Measurements from ENCODE around the gene PDE11A. TPM values are rescaled to one million over a fixed set of nuclear protein-coding genes. Genes with fewer than 3 reads are reported as not detected.

The PDE11A gene
- total RNA-seq, 4 donors from 2014 or later, result 0.12 TPM; not detected in 3

DNA sequence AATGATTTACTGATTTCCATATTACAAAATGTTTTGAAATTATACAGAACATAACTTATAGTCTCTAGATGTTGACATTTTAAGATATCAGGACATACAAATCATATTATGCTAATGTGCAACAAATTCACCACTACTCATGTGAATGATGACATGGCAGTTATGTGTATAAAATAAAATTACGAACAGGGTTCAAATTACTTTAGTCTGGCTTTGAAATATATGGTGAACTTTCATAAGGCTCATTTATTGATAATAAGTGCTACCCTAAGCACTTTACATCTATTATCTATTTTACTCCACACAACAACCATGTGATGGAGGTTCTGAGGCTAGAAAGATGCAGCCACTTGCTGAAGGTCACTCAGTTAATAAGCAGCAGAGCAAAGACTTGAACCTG, 62.8 kb downstream of the PDE11A start:
- Histone ChIP-seq H3K27ac (no peak overlapping the region), H3K4me1 (no peaks in the 10 kb centered on the region), H3K9me3 (no peaks in the 10 kb centered on the region), H3K4me3 (no peak overlapping the region), H3K36me3 (no peaks in the 10 kb centered on the region), H3K27me3 (no peaks in the 10 kb centered on the region)
- 75 to 83% methylated on average over 1 of the region's 1 CpG for WGBS, 2 donors
- intact Hi-C loops (cut with DNase I), result no loop called here
- TF ChIP-seq POLR2A (IDR thresholded peaks at IDR 0.05), result no peak
- TF ChIP-seq, protein P1, sequence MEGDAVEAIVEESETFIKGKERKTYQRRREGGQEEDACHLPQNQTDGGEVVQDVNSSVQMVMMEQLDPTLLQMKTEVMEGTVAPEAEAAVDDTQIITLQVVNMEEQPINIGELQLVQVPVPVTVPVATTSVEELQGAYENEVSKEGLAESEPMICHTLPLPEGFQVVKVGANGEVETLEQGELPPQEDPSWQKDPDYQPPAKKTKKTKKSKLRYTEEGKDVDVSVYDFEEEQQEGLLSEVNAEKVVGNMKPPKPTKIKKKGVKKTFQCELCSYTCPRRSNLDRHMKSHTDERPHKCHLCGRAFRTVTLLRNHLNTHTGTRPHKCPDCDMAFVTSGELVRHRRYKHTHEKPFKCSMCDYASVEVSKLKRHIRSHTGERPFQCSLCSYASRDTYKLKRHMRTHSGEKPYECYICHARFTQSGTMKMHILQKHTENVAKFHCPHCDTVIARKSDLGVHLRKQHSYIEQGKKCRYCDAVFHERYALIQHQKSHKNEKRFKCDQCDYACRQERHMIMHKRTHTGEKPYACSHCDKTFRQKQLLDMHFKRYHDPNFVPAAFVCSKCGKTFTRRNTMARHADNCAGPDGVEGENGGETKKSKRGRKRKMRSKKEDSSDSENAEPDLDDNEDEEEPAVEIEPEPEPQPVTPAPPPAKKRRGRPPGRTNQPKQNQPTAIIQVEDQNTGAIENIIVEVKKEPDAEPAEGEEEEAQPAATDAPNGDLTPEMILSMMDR (IDR thresholded peaks at IDR 0.05), result no peak
- no peak for DNase-seq

DNA sequence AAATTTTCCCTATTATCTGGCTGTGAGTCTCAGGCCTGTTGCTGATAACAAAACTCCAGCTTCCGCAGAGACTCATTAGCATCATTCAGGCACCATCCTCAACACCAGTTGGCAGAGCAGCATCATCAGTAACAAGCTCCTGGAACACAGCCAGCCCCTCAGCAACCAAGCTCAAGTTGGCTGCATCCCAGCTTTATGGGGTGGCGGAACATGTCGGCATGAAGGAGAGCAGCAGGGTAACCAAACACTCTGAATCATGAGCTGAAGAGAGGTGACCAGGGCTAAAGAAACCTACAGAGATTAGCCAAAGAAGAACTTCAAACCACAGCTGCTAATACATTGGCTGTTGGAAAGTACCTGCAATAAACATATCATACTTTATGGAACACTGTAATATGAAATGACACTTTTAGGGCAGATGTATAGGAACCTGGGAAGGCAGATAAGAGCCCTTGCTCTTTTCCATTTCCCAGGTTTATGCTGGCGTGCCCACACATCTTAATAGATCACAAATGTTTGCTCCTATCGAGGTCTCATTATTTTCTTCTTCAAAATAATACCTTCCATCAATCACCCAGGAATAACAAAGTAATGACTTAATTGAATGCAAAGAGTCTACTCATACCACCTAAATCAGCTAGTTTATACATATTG, 63.8 kb downstream of the PDE11A start:
- no peaks in the 10 kb centered on the region for H3K36me3 ChIP-seq
- H3K4me3 ChIP-seq, result no peak overlapping the region
- WGBS, 2 donors, result 51 to 53% methylated on average over 5 of the region's 5 CpGs
- no peaks in the 10 kb centered on the region for H3K4me1 ChIP-seq
- no peak overlapping the region for H3K27ac ChIP-seq
- intact Hi-C loops (cut with DNase I), result no loop called here
- no peaks in the 10 kb centered on the region for H3K27me3 ChIP-seq
- no peak for TF ChIP-seq POLR2A (IDR thresholded peaks at IDR 0.05)
- TF ChIP-seq, protein P1 (IDR thresholded peaks at IDR 0.05), result no peak
- H3K9me3 ChIP-seq, result no peaks in the 10 kb centered on the region
- DNase-seq, result no peak

DNA sequence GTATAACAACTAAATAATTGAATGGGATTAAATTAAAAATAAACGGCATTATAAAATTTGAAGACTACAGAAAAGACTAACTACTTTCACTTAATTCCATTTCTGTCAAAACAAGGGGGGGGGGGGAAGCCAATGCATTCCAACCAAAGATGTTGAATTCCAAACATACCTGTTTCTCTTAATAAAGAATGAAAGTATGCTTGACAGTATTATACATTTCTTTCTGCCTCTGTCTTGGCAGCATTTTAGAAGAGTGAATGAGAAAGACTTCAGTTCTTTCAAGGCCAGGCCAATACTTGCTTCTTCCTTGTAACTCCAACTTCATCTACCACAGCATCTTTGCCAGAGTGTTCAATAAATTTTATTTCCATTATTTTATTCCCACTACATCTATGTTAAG, 65.9 kb downstream of the PDE11A start:
- no peak for DNase-seq
- Histone ChIP-seq H3K9me3 (no peaks in the 10 kb centered on the region), H3K27ac (no peak overlapping the region), H3K36me3 (no peaks in the 10 kb centered on the region), H3K4me1 (no peaks in the 10 kb centered on the region), H3K4me3 (no peak overlapping the region), H3K27me3 (no peaks in the 10 kb centered on the region)
- WGBS, 2 donors, result 80 to 100% methylated on average over 1 of the region's 1 CpG
- TF ChIP-seq POLR2A (IDR thresholded peaks at IDR 0.05), result no peak
- TF ChIP-seq, protein P1 (IDR thresholded peaks at IDR 0.05), result no peak
- intact Hi-C loops (cut with DNase I), result no loop called here

DNA sequence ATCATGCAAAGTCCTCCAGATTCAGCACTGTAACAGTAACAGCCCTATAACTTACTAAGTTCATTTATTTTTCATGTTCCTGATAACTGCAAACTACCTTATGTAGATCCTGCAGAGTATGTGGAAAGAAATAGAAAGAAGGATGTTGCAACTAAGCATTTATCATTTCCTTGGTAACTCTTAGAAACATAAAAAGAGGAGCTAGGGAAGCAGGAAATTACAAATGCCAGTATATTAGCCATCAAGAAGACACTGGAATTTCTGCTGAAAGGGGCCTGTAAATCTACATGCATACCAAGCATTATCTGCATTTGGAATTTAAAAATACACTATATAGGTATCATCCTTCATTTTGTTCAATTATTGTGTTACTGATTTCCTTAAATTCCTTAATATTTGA, 66.8 kb downstream of the PDE11A start:
- no peak overlapping the region for H3K27ac ChIP-seq
- no peaks in the 10 kb centered on the region for H3K36me3 ChIP-seq
- H3K4me1 ChIP-seq, result no peaks in the 10 kb centered on the region
- H3K4me3 ChIP-seq, result no peak overlapping the region
- H3K27me3 ChIP-seq, result no peaks in the 10 kb centered on the region
- TF ChIP-seq POLR2A (IDR thresholded peaks at IDR 0.05), result no peak
- TF ChIP-seq, protein P1 (IDR thresholded peaks at IDR 0.05), result no peak
- DNase-seq, result no peak
- intact Hi-C loops (cut with DNase I), result no loop called here
- H3K9me3 ChIP-seq, result no peaks in the 10 kb centered on the region

DNA sequence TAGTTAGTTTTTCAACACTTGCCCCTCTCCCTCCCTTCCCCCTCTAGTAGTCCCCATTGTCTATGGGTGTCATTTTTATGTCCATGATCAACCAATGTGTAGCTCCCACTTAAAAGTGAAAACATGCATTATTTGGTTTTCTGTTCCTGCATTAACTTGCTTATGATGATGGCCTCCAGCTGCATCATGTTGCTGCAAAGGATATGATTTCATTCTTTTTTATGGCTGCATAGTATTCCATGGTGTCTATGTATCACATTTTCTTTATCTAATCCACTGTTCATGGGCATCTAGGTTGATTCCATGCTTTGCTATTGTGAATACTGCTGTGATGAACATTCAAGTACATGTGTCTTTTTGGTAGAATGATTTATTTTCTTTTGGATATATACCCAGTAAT, 70.5 kb downstream of the PDE11A start:
- no peak for DNase-seq
- TF ChIP-seq POLR2A (IDR thresholded peaks at IDR 0.05), result no peak
- TF ChIP-seq, protein P1 (IDR thresholded peaks at IDR 0.05), result no peak
- no peaks in the 10 kb centered on the region for H3K9me3 ChIP-seq
- H3K27ac ChIP-seq, result no peak overlapping the region
- no peak overlapping the region for H3K4me3 ChIP-seq
- H3K4me1 ChIP-seq, result no peaks in the 10 kb centered on the region
- H3K36me3 ChIP-seq, result no peaks in the 10 kb centered on the region
- intact Hi-C loops (cut with DNase I), result no loop called here
- H3K27me3 ChIP-seq, result no peaks in the 10 kb centered on the region

Data from esophagus squamous epithelium (tissue), 5 donors.